GM18520 (cell line): ENCODE results near the gene ACD.
A peak's percentile ranks its signal among the peaks of the same experiment; 100 is the strongest.

Experiments used
- ATAC-seq: cut with Tn5 transposase; IDR thresholded peaks from one replicate; pipeline ENCODE4 v1.9.1; 2021; ENCODE audit not compliant: unreplicated experiment

Gene ACD

GRCh38 chr16:67676516-67676915, 16.5 kb upstream of the ACD start:
- no peak for ATAC-seq

DNA sequence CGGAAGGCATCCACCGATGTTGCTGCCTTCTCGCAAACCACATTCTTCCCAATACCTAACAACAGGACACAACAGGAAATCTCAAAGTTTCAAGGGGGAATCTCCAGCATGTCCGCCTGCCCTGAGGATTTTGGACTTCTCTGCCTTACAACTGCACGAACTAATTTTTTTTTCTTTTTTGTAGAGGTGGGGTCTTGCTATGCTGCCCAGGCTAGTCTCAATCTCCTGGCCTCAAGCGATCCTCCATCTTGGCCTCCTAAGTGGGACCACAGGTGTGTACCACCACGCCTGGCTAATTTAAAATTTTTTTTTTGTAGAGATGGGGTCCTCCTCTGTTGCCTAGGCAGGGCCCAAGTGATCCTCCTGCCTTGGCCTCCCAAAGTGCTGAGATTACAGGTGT, 15.9 kb upstream of the ACD start:
- no peak for ATAC-seq

GRCh38 chr16:67675579-67675935, 15.5 kb upstream of the ACD start:
- no peak for ATAC-seq

GRCh38 chr16:67674851-67675578, 15.0 kb upstream of the ACD start:
- no peak for ATAC-seq

- no peak for ATAC-seq
Measured at GRCh38 chr16:67673712-67674580, 13.9 kb upstream of the ACD start.

- ATAC-seq: no peak
Measured at GRCh38 chr16:67672739-67673662, 12.9 kb upstream of the ACD start.

GRCh38 chr16:67672306-67672705, 12.2 kb upstream of the ACD start:
- ATAC-seq: no peak

DNA sequence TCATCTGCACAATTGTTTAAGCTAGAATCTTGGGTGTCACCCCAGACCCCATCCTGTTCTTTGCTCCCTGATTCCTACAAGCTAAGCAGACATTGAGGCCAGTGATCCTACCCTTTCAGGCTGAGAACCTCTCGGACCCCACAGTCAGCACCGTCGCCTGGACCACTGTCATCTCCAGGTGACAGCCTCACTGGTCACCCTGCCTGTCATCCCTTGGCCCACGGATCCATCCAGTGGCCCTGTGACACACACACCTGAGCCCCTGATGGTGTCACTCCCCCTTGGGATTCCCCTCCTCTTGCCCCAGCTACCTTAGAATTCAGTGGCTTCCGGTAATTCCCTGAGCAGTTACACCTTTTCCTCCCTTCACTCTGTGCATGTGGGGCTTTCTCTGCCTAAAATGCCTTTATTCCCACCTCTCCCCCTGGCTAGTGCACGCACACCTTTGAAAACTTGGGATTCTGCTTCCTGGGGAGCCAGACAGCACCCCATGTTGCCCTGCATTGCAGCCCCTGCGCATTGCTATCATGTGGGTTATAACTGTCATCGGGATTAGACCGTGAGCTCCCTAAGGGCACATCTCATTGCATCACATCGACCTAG, 9.5 kb upstream of the ACD start:
- ATAC-seq: no peak

DNA sequence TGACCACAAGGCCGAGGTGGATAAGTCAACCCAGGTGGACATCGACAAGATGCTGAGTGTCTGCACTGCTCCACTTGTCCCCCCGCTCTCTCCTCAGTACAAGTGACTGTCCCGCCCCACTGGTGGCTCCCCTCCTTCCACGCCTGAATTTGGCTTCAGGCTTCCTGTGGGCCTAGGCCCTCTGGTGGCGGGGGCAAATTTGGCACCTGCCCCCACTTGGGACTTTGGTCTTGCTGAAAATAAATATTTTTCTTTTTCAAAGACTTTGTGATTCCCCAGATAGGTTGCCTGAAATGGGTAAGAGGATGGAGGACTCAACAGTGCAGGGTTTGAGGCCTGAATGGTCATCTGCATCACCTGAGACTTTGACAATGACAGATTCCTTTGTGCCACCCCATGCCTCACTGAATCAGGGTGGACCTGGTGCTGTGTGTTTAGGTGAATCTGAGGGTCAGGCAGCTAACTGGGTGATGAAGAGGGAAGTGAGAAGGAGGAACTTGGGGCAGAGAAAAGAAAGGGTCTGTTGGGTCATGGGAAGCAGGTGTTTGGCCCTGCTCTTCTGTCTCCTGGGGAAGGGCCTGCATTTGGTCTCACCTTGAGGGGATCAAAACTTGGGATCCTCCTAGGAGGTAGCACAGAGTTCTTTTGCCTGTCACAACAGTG, 8.6 kb upstream of the ACD start:
- no peak for ATAC-seq

- ATAC-seq: peak; percentile 78
Measured at GRCh38 chr16:67667817-67668494, 7.9 kb upstream of the ACD start.

DNA sequence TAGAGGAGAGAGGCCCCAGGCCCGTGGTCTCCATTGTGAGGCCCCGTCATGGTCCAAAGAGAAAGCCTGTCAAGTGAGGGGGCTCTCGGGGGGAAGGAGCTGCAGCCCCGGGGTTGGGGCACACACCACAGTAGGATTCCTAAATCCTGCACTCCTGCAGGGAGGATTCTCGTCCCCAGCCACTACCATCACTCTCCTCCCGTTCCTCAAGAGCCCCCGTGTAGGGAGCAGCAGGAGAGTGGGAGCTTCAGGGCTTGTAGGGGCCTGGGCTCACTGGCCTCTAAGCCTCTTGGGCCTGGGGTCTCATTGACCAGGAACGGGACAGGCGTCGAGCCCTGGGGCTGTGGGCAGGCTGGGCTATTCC, 7.4 kb upstream of the ACD start:
- no peak for ATAC-seq

DNA sequence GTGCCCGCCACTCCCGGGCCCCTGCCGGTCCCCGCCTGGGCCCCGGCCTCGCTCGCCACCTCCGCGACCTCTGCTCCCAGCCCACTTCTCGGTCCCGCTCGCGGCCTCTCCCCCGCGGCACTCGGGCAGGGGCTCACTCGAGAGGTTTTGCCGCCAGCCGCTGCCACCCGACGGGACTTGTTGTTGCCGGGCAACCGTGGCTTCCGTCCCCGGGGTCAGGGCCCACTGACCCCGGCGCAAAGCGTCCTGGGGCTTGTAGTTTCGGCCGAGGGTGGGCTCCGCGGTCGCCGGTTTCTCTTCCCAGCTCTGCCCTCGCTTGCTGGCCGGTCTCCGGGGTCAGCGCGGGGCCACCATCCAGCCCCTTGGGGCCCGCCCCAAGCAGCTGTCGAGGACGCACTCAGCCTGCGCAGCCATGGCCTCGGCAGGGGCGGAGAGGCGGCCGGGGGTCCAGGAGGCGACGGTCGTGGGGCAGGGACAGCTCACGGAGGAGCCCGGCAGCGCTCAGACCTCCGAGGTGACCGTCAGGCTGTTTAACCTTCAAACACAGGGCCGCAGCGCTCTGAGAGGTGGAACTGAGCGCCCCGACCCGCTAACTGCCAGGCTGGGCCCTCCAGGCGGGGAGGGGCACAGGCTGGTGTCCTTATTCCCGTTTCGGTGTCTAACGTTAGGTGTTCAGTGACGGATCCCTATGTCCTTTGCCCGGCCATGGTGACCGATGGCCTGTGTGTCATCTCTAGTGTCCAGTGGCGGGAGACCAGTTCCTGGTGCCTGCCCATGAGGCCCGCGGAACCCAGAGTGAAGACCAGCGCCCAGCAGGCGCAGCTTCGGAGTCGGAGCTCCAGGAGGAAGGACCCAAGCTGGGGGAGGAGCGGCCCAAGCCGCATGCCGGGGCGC, 6.7 kb upstream of the ACD start, which contains the start of the genes C16orf86 and ENKD1:
Gene C16orf86 (plus strand): TSS at position 256 of the 894 bp plus-strand sequence. CDS start 157 bp downstream, at position 413.
Gene ENKD1 (minus strand): TSS at position 192 of the 894 bp plus-strand sequence. CDS start 308 bp downstream, outside the sequence.
- ATAC-seq: peak; percentile 59

DNA sequence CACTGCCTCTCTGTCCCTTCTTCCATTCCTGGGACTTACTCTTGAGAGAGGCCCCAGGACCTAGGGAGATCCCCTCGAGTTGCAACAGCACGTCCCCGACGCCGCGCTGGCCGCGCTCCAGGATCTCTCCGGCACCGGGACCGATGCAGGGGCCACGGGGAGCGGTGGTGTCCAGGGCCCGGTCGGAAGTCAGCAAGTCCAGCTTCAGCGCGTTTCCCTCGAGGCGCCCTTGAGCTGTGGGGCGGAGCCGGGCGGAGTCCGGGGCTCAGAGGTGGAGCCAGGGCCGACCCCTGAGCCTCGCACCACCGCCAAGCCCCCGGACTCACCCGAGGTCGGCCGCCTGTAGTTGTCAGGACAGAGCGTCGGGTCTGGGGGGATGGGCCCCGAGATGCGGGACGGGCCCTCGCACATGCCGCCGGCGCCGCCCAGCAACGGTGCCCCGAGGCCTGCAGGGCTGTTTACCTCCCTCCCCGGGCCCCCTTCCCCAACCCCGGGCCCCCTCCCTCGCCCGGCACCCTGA, 6.0 kb upstream of the ACD start:
- no peak for ATAC-seq

GRCh38 chr16:67665598-67665997, 5.5 kb upstream of the ACD start:
- ATAC-seq: no peak

GRCh38 chr16:67664871-67665270, 4.8 kb upstream of the ACD start:
- no peak for ATAC-seq

- no peak for ATAC-seq
Measured at GRCh38 chr16:67664258-67664657, 4.2 kb upstream of the ACD start.

- ATAC-seq: no peak
Measured at GRCh38 chr16:67663877-67664222, 3.8 kb upstream of the ACD start.

GRCh38 chr16:67663151-67663876, 3.3 kb upstream of the ACD start:
- no peak for ATAC-seq
